MCF 10A (cell line): ENCODE measurements around the gene GPR52. TPM values are rescaled to one million over a fixed set of nuclear protein-coding genes. Genes with fewer than 3 reads are reported as not detected.

Source experiments
- BruUV-seq: library from RNA; stranded (reverse); fragments of 400-500 nt; replicated peaks from 2 replicates; lab custom pipeline; 2021; lab: Mats Ljungman, UMichigan
- CTCF ChIA-PET: fragments of 300-600 bp; sonication (Branson Sonifier 250); formaldehyde crosslinking; extraction: SDS; loops from one replicate; lab custom pipeline; 2021; ENCODE audit warnings: antibody characterized with exemption, inconsistent platforms; lab: Yijun Ruan, JAX
- POLR2A ChIA-PET: fragments of 300-600, 350-650 bp; sonication (Branson Sonifier 250); formaldehyde crosslinking; extraction: SDS; loops from one replicate; lab custom pipeline; 2020; ENCODE audit warnings: antibody characterized with exemption, inconsistent platforms; lab: Yijun Ruan, JAX
- DNase-seq: peaks from one replicate; pipeline ENCODE4 v3.0.0-alpha.2; 2018; ENCODE audit not compliant: unreplicated experiment
- H3K27ac Mint-ChIP-seq: one replicate; pipeline ENCODE4 v1.8.0; 2022; ENCODE audit warnings: mild to moderate bottlenecking, low read depth, mixed read lengths; ENCODE audit not compliant: unreplicated experiment
- H3K27me3 Mint-ChIP-seq: one replicate; pipeline ENCODE4 v1.8.0; 2022; ENCODE audit warnings: mixed read lengths; ENCODE audit not compliant: insufficient read depth, unreplicated experiment
- H3K36me3 Mint-ChIP-seq: one replicate; pipeline ENCODE4 v1.8.0; 2022; ENCODE audit warnings: mild to moderate bottlenecking, moderate library complexity, mixed read lengths; ENCODE audit not compliant: insufficient read depth, unreplicated experiment
- H3K4me1 Mint-ChIP-seq: one replicate; pipeline ENCODE4 v1.8.0; 2022; ENCODE audit warnings: mixed read lengths; ENCODE audit not compliant: insufficient read depth, unreplicated experiment
- H3K4me3 Mint-ChIP-seq: one replicate; pipeline ENCODE4 v1.8.0; 2022; ENCODE audit warnings: mild to moderate bottlenecking, moderate library complexity, mixed read lengths; ENCODE audit not compliant: unreplicated experiment
- H3K9me3 Mint-ChIP-seq: one replicate; pipeline ENCODE4 v1.8.0; 2022; ENCODE audit warnings: mixed read lengths; ENCODE audit not compliant: unreplicated experiment
- intact Hi-C: fragments of 100-400 bp; cut with micrococcal nuclease; formaldehyde crosslinking; loops from 2 replicates; pipeline ENCODE4 v1.14.1; 2022
- total RNA-seq: library from RNA; stranded (reverse); gene quantifications from 2 replicates; pipeline ENCODE4 v1.2.3, GENCODE V29; 2022
- TF ChIP-seq, protein P1 (sequence below): fragments of 200-600 bp; IDR thresholded peaks from one replicate; pipeline ENCODE4 v1.8.0; 2022; ENCODE audit warnings: antibody characterized with exemption, mild to moderate bottlenecking; ENCODE audit not compliant: unreplicated experiment

The GPR52 gene
- total RNA-seq, 1 experiment from 2014 or later, result 0.86 TPM

DNA sequence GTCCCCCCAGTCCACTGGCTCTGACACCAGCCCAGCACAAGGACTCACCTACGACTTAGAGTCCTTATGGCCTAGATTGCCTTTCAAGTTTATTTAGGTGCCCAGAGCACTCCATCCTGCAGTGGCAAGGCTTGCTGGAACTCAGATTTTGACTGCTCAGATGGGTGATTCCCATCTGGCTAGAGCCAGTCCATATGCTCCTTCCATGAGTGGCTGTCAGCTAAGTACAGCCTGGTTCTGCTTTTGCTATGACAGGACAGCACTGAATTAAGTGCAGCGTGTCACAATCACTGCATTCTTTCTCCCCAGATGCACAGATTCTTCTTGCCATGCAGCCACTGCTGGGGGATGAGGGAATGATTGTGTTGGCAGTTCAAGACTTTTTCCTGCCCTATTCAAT lies 43.8 kb downstream of the GPR52 start:
- DNase-seq, result no peak
- BruUV-seq, result no TSS peak
- Mint-ChIP-seq H3K4me3 (no peak overlapping the region), H3K36me3 (no peaks in the 10 kb centered on the region), H3K4me1 (no peaks in the 10 kb centered on the region), H3K27me3 (no peaks in the 10 kb centered on the region), H3K27ac (no peak overlapping the region), H3K9me3 (no peaks in the 10 kb centered on the region)
- intact Hi-C loops, result no loop called here
- CTCF ChIA-PET, result interaction anchor here (0.7 to 1.0 kb wide), 2 partner anchors 17 to 234 kb away, joined by 3 to 4 read pairs; no protein-coding TSS in a partner anchor
- TF ChIP-seq, protein P1, sequence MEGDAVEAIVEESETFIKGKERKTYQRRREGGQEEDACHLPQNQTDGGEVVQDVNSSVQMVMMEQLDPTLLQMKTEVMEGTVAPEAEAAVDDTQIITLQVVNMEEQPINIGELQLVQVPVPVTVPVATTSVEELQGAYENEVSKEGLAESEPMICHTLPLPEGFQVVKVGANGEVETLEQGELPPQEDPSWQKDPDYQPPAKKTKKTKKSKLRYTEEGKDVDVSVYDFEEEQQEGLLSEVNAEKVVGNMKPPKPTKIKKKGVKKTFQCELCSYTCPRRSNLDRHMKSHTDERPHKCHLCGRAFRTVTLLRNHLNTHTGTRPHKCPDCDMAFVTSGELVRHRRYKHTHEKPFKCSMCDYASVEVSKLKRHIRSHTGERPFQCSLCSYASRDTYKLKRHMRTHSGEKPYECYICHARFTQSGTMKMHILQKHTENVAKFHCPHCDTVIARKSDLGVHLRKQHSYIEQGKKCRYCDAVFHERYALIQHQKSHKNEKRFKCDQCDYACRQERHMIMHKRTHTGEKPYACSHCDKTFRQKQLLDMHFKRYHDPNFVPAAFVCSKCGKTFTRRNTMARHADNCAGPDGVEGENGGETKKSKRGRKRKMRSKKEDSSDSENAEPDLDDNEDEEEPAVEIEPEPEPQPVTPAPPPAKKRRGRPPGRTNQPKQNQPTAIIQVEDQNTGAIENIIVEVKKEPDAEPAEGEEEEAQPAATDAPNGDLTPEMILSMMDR, result no peak
- POLR2A ChIA-PET, result no interaction called here

GRCh38 chr1:174497478-174497877 lies 49.7 kb downstream of the GPR52 start:
- Mint-ChIP-seq H3K27ac (peak overlapping the region; percentile 8), H3K4me1 (peaks cover 5% of the 10 kb centered on the region), H3K36me3 (no peaks in the 10 kb centered on the region), H3K27me3 (no peaks in the 10 kb centered on the region), H3K4me3 (no peak overlapping the region), H3K9me3 (no peaks in the 10 kb centered on the region)
- ChIA-PET POLR2A (interaction anchor here (0.7 to 1.0 kb wide), 2 partner anchors 16 to 27 kb away, joined by 3 to 4 read pairs; no protein-coding TSS in a partner anchor), CTCF (interaction anchor here (0.7 to 1.6 kb wide), 7 partner anchors 14 to 422 kb away, joined by 3 to 6 read pairs (median 3); no protein-coding TSS in a partner anchor)
- TF ChIP-seq, protein P1, result no peak
- BruUV-seq, result no TSS peak
- intact Hi-C loops, result no loop called here
- DNase-seq, result peak; percentile 12
